Activated naive CD8-positive, alpha-beta T cell (primary cell): ENCODE results near the gene CNDP1.

ENCODE experiments used
- H3K27ac Mint-ChIP-seq: one replicate; pipeline ENCODE4 v1.8.0; 2021; ENCODE audit warnings: mixed read lengths
- H3K27me3 Mint-ChIP-seq: one replicate; pipeline ENCODE4 v1.8.0; 2021; ENCODE audit warnings: mixed read lengths
- H3K36me3 Mint-ChIP-seq: one replicate; pipeline ENCODE4 v1.8.0; 2021; ENCODE audit warnings: mixed read lengths
- H3K4me1 Mint-ChIP-seq: one replicate; pipeline ENCODE4 v1.8.0; 2021; ENCODE audit warnings: low read depth, mixed read lengths
- H3K4me3 Mint-ChIP-seq: one replicate; pipeline ENCODE4 v1.8.0; 2021; ENCODE audit warnings: mild to moderate bottlenecking, mixed read lengths
- H3K9me3 Mint-ChIP-seq: one replicate; pipeline ENCODE4 v1.8.0; 2021; ENCODE audit warnings: low read depth, mixed read lengths

Gene CNDP1

GRCh38 chr18:74540652-74541421, 6.5 kb downstream of the CNDP1 start:
- H3K27me3 Mint-ChIP-seq, result no peaks in the 10 kb centered on the region
- H3K4me3 Mint-ChIP-seq, result no peak overlapping the region
- H3K36me3 Mint-ChIP-seq, result no peaks in the 10 kb centered on the region
- no peaks in the 10 kb centered on the region for H3K4me1 Mint-ChIP-seq
- no peaks in the 10 kb centered on the region for H3K9me3 Mint-ChIP-seq
- no peak overlapping the region for H3K27ac Mint-ChIP-seq

GRCh38 chr18:74541703-74542555, 7.6 kb downstream of the CNDP1 start:
- Mint-ChIP-seq H3K4me1 (no peaks in the 10 kb centered on the region), H3K27me3 (no peaks in the 10 kb centered on the region), H3K4me3 (no peak overlapping the region), H3K36me3 (no peaks in the 10 kb centered on the region), H3K9me3 (no peaks in the 10 kb centered on the region), H3K27ac (no peak overlapping the region)

DNA sequence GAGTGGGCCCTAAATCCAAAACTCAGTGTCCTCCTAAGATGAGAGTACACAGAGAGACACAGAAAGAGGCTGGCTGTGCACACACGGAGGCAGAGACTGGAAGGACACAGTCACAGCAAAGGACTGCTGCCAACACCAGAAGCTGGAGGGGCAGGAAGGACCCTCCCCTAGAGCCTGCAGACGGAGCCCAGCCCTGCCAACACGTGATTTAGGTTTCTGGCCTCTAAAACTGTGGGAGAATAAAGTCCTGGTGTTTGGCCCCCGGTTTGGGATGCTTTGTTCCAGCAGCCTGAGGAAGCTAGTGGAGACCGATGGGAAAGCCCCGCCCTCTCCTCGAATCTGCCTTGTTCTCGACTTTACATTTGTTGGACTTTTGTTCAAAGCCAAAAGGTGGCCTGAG, 10.6 kb downstream of the CNDP1 start:
- Mint-ChIP-seq H3K36me3 (peaks cover 2% of the 10 kb centered on the region), H3K27me3 (no peaks in the 10 kb centered on the region), H3K4me3 (no peak overlapping the region), H3K4me1 (no peaks in the 10 kb centered on the region), H3K9me3 (no peaks in the 10 kb centered on the region), H3K27ac (no peak overlapping the region)

DNA sequence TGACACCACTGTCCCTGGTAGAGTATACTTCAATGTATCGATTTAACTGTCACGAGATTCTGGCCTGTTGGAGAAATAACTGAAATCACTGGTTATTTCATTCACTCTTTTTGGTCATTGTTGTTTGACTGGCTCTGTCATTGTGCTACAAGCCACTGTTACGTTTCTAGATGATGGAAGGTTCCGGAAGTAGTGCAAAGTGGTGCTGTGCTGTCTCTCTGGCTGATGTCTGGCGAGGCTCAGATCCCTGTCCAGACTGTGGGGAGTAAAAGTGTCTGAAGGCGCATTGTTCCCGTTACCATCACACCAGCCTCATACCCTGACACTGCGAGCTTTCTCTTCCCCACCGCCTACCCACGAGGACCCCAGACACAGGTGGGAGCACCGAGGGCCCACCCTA, 11.7 kb downstream of the CNDP1 start:
- H3K27ac Mint-ChIP-seq, result no peak overlapping the region

DNA sequence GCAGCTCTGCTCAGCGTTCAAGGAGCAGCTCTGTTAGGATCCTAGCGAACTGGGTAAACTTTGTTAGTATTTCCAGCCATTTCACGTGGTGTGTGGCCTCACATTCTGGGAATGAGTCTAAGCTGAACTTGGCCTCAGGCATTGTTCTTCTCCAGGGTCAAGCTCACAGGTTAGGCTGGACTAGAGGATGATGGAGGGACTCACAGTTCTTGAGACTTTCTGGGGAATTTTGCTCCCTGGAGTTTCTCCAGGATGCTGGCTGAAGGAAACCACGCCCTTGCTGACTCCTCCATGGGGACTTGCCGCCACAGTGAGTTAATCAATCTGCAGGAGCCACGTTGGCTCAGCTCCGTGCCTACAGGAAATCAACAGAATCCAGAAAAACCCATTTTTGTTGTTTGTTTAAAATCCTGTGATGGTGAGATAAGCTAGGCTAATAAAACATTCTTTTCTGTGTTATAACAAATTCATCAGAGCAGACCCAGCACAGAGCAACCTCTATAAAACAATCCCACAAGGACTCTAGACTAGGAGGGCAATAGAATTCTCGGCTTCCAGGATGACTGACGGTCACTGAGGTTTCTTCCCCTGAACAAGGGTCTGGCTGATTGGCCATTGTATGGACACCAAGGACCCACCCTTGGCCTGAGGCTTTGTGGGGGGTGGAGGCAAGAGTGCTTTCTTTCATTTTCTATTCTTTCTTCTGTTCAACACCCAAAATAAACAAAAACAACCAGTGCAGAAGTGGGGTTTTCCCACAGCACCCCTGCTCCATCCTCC, 12.6 kb downstream of the CNDP1 start:
- Mint-ChIP-seq H3K9me3 (no peaks in the 10 kb centered on the region), H3K27me3 (no peaks in the 10 kb centered on the region), H3K4me3 (no peak overlapping the region), H3K36me3 (peaks cover 2% of the 10 kb centered on the region), H3K27ac (no peak overlapping the region), H3K4me1 (no peaks in the 10 kb centered on the region)

More for the DNA sequence above, 11.7 kb downstream of the CNDP1 start:
- H3K36me3 Mint-ChIP-seq, result peaks cover 2% of the 10 kb centered on the region
- no peaks in the 10 kb centered on the region for H3K4me1 Mint-ChIP-seq
- no peaks in the 10 kb centered on the region for H3K9me3 Mint-ChIP-seq
- no peak overlapping the region for H3K4me3 Mint-ChIP-seq
- H3K27me3 Mint-ChIP-seq, result no peaks in the 10 kb centered on the region

GRCh38 chr18:74547860-74548259, 13.6 kb downstream of the CNDP1 start:
- Mint-ChIP-seq H3K27ac (no peak overlapping the region), H3K4me3 (no peak overlapping the region), H3K9me3 (no peaks in the 10 kb centered on the region)

DNA sequence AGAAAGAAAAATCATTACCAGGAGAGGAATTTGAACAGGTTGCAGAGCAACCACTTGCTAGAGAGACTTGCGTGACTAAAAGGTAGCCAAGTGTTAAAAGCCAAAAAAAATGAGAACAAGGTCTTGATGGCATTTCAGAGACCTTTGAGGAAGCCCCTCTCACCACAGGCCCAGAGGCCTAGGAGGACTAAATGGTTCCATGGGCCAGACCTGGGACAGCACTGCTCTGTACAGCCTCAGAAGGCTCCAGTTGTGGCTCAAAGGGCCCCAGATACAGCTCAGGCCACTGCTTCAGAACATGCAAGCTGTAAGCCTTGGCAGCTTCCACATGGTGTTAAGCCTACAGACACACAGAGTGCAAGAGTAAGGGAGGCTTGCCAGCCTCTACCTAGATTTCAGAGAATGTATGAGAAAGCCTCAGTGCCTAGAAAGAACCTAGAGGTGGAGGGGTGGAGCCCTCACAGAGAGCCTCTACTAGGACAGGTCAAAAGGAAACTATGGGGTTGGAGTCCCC, 15.3 kb downstream of the CNDP1 start:
- Mint-ChIP-seq H3K27me3 (no peaks in the 10 kb centered on the region), H3K36me3 (peaks cover 2% of the 10 kb centered on the region), H3K4me1 (no peaks in the 10 kb centered on the region), H3K9me3 (no peaks in the 10 kb centered on the region), H3K4me3 (no peak overlapping the region), H3K27ac (no peak overlapping the region)

More at GRCh38 chr18:74547860-74548259, 13.6 kb downstream of the CNDP1 start:
- H3K4me1 Mint-ChIP-seq, result no peaks in the 10 kb centered on the region
- H3K36me3 Mint-ChIP-seq, result peaks cover 2% of the 10 kb centered on the region
- no peaks in the 10 kb centered on the region for H3K27me3 Mint-ChIP-seq

GRCh38 chr18:74550886-74551285, 16.6 kb downstream of the CNDP1 start:
- no peaks in the 10 kb centered on the region for H3K4me1 Mint-ChIP-seq
- H3K27ac Mint-ChIP-seq, result no peak overlapping the region
- no peaks in the 10 kb centered on the region for H3K27me3 Mint-ChIP-seq
- H3K4me3 Mint-ChIP-seq, result no peak overlapping the region
- H3K36me3 Mint-ChIP-seq, result peaks cover 2% of the 10 kb centered on the region
- no peaks in the 10 kb centered on the region for H3K9me3 Mint-ChIP-seq

DNA sequence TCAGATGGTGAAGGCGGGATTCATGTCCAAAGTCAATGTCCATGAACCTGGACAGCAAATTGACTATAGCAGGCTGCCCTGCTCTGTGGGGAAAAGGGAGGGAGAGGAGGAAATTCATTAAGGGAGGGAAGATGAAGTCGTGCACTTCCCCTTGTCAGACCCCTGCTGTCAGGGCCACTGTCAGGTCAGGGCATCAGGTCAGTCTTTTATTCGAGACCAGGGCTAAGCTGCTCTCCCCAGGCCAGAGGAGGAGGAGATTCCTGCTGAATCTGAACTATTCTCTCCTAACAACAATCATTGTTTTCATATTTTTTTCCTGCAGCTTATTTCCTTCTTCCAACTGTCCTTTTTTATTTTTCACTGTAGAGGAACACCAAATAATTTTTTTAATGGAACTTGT, 17.2 kb downstream of the CNDP1 start:
- Mint-ChIP-seq H3K4me3 (no peak overlapping the region), H3K27ac (no peak overlapping the region), H3K27me3 (no peaks in the 10 kb centered on the region), H3K9me3 (no peaks in the 10 kb centered on the region), H3K4me1 (no peaks in the 10 kb centered on the region), H3K36me3 (peaks cover 2% of the 10 kb centered on the region)

- no peaks in the 10 kb centered on the region for H3K27me3 Mint-ChIP-seq
- H3K36me3 Mint-ChIP-seq, result peaks cover 2% of the 10 kb centered on the region
- no peak overlapping the region for H3K27ac Mint-ChIP-seq
- no peaks in the 10 kb centered on the region for H3K9me3 Mint-ChIP-seq
- no peak overlapping the region for H3K4me3 Mint-ChIP-seq
- H3K4me1 Mint-ChIP-seq, result no peaks in the 10 kb centered on the region
Observed at GRCh38 chr18:74551936-74552555, 17.7 kb downstream of the CNDP1 start.

GRCh38 chr18:74556126-74556525, 21.8 kb downstream of the CNDP1 start:
- Mint-ChIP-seq H3K27me3 (no peaks in the 10 kb centered on the region), H3K27ac (no peak overlapping the region), H3K4me3 (no peak overlapping the region), H3K36me3 (no peaks in the 10 kb centered on the region), H3K9me3 (no peaks in the 10 kb centered on the region), H3K4me1 (no peaks in the 10 kb centered on the region)

DNA sequence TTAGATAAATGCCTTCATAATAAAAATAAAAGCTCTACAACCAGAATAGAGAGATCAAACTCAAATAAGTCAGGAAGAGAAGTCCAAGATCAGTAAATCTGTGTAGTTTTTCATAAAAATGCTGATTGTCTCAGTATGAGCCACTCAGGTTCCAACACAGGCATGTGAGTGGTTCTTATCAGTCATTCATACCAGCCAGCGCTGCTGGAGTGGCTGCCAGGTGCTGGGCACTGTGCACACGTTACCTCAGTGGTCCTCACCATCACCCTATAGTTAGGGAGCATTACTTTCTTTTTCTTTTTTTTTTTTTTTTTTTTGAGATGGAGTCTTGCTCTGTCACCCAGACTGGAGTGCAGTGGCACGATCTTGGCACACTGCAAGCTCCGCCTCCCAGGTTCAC, 23.8 kb downstream of the CNDP1 start:
- Mint-ChIP-seq H3K4me1 (no peaks in the 10 kb centered on the region), H3K4me3 (no peak overlapping the region), H3K9me3 (no peaks in the 10 kb centered on the region), H3K27ac (no peak overlapping the region), H3K27me3 (no peaks in the 10 kb centered on the region), H3K36me3 (no peaks in the 10 kb centered on the region)

DNA sequence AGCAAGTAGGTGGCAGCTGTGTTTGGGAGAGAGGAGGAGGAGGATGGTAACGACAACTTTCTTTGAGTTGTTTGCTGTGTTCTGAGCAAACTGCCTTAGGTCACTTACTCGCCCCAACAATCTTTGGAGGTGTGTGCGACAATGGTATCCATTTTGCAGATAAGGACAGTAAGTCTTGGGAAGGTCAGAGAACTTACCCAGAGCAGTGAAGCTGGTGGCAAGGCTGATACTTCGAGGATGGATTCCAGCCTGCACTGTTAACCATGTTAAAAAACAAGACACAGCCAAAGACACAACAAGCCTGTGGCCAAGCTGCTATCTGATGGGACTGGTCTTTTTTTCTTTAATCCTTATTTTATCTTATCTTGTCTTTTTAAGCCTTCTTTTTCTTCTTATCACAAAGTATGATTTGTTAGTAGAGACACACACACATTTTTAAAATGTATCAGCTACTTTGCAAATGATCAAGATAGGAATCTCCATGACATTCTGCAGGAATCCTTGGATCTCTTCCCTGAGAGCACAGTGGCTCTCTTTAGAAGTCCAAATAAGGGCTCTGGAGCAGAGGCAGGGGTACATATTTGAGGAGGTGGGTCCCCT, 27.9 kb downstream of the CNDP1 start:
- no peak overlapping the region for H3K4me3 Mint-ChIP-seq

GRCh38 chr18:74562775-74563174, 28.5 kb downstream of the CNDP1 start:
- no peaks in the 10 kb centered on the region for H3K4me1 Mint-ChIP-seq
- H3K36me3 Mint-ChIP-seq, result peaks cover 6% of the 10 kb centered on the region
- peaks cover 10% of the 10 kb centered on the region for H3K9me3 Mint-ChIP-seq
- H3K27ac Mint-ChIP-seq, result no peak overlapping the region
- no peak overlapping the region for H3K4me3 Mint-ChIP-seq
- peaks cover 5% of the 10 kb centered on the region for H3K27me3 Mint-ChIP-seq

More for the DNA sequence above, 27.9 kb downstream of the CNDP1 start:
- H3K27me3 Mint-ChIP-seq, result peaks cover 5% of the 10 kb centered on the region
- no peaks in the 10 kb centered on the region for H3K4me1 Mint-ChIP-seq
- peaks cover 9% of the 10 kb centered on the region for H3K9me3 Mint-ChIP-seq
- no peak overlapping the region for H3K27ac Mint-ChIP-seq
- peaks cover 6% of the 10 kb centered on the region for H3K36me3 Mint-ChIP-seq
